BLaER1 treated with 17β-estradiol and CSF1 and Interleukin-3, amounts not matched to agents 10 nM and 100 nM (cell line): ENCODE results near the gene ADAM11.

Source experiments
- H3K27ac ChIP-seq, 11 experiments: shearing (Covaris generic); formaldehyde crosslinking; 2 replicates each; pipeline ENCODE4 v1.8.1; 2022
- H3K27me3 ChIP-seq, 11 experiments: shearing (Covaris generic); formaldehyde crosslinking; 2 replicates each; pipeline ENCODE4 v1.8.1; 2022
- H3K36me3 ChIP-seq, 11 experiments: shearing (Covaris generic); formaldehyde crosslinking; 2 replicates each; pipeline ENCODE4 v1.8.1; 2022
- H3K4me1 ChIP-seq, 10 experiments: shearing (Covaris generic); formaldehyde crosslinking; 2 replicates each; pipeline ENCODE4 v1.8.1; 2022
- H3K4me2 ChIP-seq, 11 experiments: shearing (Covaris generic); formaldehyde crosslinking; 2 replicates each; pipeline ENCODE4 v1.8.1; 2022
- H3K4me3 ChIP-seq, 10 experiments: shearing (Covaris generic); formaldehyde crosslinking; 2 replicates each; pipeline ENCODE4 v1.8.1; 2022
- H3K9ac ChIP-seq, 11 experiments: shearing (Covaris generic); formaldehyde crosslinking; 2 replicates each; pipeline ENCODE4 v1.8.1; 2022
- H3K9me3 ChIP-seq, 11 experiments: shearing (Covaris generic); formaldehyde crosslinking; replicated peaks in 1 of 11; 2 replicates each; pipeline ENCODE4 v1.8.1; 2022
- H4K20me1 ChIP-seq, 11 experiments: shearing (Covaris generic); formaldehyde crosslinking; 2 replicates each; pipeline ENCODE4 v1.8.1; 2022
- Cebpa-rat ChIP-seq, 11 experiments: shearing (Covaris generic); IDR thresholded peaks; 2 replicates each; pipeline ENCODE4 v1.8.1; 2022

Gene ADAM11

DNA sequence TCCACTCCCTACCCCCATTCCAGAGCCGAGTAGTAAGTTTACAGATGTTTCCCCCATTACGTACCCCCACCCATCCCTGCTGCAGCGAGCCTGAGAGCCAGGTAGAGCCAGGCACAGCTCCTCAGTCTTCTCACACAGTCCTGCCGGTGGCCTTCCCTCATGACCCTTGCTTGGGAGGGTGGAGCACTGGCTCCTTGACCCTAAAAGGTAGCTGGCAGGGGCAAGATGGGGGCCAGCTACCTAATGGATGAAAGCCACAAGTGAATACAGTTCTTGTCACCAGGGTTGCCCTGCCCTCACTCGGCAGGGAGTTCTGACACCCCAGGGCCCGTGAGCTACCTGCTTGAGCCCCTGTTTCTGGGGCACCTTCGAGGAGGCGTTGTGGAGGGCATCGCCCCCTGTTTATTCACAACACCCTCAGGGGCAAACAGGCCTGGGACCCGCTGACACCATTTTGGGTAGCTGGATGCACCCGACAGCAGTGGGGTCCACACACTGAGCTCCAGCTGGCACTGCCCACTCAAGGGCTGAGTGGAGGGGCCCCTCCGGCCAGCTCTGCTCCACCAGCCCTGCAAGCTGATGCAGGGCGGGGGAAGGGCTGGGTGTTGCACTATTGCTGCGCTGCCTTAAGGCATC, 22.2 kb downstream of the ADAM11 start:
- Histone ChIP-seq H3K4me2 (peak overlapping the region in 3 of 11 experiments; percentile 15 to 39 (median 31); a peak in 5 of 22 replicates), H3K36me3 (no peaks in the 10 kb centered on the region), H3K9ac (no peak overlapping the region), H3K9me3 (no peaks in the 10 kb centered on the region), H4K20me1 (peaks cover 0 to 17% (median 0%) of the 10 kb centered on the region in 11 experiments; a peak in 5 of 22 replicates), H3K4me1 (peaks cover 11 to 52% (median 39%) of the 10 kb centered on the region in 10 experiments; a peak in 18 of 20 replicates), H3K4me3 (no peak overlapping the region), H3K27ac (no peak overlapping the region), H3K27me3 (peaks cover 0 to 20% (median 0%) of the 10 kb centered on the region in 11 experiments; a peak in 5 of 22 replicates)
- no peak for TF ChIP-seq Cebpa-rat (IDR thresholded peaks at IDR 0.05)

DNA sequence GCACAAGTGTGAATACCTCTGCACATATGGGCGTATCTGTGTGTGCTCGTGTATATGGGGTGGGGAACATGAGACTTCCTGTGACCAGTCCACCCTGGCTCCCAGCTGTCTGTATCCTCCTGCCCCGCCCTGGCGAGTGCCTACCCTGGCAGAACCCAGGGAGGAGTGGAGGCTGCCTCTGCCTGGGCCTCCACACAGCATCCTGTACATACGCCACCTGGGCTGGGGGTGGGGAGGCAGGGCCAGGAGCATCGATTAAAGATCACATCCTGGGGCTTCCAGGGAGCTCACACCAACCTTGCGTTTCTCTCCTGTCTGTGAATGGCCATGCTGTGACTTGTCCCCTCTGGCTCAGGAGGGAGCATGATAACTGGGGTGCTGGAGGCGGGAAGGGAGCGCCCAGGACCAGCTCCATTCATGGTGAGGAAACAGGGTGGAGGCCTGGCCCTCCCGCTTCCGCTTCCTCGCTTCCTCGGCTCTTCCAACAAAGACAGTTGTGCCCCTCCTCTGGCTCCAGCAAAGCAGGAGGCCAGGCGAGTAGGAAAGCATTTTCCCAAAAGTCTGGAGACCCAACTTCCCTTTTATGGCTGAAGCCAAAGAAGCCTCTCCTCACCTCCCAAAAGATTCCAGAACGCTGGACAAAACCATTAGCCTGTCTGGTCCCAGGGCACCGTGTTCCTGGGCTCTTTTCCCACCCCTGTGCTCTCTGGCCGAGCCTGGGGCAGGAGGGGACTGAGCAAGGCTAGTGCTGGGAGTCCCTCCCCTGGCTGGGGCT, 22.9 kb downstream of the ADAM11 start:
- Histone ChIP-seq H3K9ac (peak overlapping the region in 1 of 11 experiments; percentile 18; a peak in 1 of 22 replicates), H4K20me1 (peaks cover 0 to 13% (median 0%) of the 10 kb centered on the region in 11 experiments; a peak in 4 of 22 replicates), H3K27me3 (peaks cover 0 to 13% (median 0%) of the 10 kb centered on the region in 11 experiments; a peak in 4 of 22 replicates), H3K4me3 (no peak overlapping the region), H3K27ac (no peak overlapping the region), H3K9me3 (no peaks in the 10 kb centered on the region), H3K4me1 (peaks cover 11 to 44% (median 32%) of the 10 kb centered on the region in 10 experiments; a peak in 18 of 20 replicates), H3K4me2 (peak overlapping the region in 3 of 11 experiments; percentile 15 to 39 (median 31); a peak in 5 of 22 replicates), H3K36me3 (no peaks in the 10 kb centered on the region)
- no peak for TF ChIP-seq Cebpa-rat (IDR thresholded peaks at IDR 0.05)

DNA sequence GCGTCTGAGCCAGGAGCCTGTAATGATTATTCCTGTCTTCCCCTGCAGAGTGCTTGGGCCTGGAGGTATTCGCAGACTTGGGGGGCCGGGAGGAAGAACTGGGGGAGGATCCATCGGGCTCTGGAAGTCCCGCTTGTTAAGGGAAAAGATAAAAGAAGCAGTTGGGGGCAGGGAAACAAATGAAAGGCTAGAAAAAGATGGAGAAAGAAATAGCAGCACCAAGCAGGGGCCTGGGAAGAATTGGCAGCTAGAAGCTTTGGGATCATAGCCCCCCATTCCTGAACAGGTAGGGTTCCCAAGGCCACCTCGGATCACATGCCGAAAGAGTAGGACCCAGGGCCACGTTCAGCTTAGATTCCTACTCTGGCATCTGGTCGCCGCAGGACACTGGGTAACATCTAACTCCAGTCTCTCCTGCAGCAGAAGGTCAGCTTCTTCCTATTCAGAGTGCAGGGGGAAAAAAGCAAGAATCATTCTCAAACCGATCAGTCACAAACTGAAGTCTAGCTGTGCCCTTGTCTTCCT, 23.6 kb downstream of the ADAM11 start:
- no peak overlapping the region for H3K4me3 ChIP-seq
- no peak for TF ChIP-seq Cebpa-rat (IDR thresholded peaks at IDR 0.05)
- H3K9me3 ChIP-seq, result no peaks in the 10 kb centered on the region
- peaks cover 0 to 6% (median 0%) of the 10 kb centered on the region in 11 experiments; a peak in 4 of 22 replicates for H3K27me3 ChIP-seq
- H3K4me1 ChIP-seq, result peaks cover 11 to 39% (median 26%) of the 10 kb centered on the region in 10 experiments; a peak in 18 of 20 replicates
- peaks cover 0 to 8% (median 0%) of the 10 kb centered on the region in 11 experiments; a peak in 2 of 22 replicates for H4K20me1 ChIP-seq
- no peak overlapping the region for H3K27ac ChIP-seq
- H3K36me3 ChIP-seq, result no peaks in the 10 kb centered on the region
- H3K9ac ChIP-seq, result 0 out of 22 replicates have a peak overlapping the region, but pooled peaks of 1 of the 11 experiments have one; percentile 9
- peak overlapping the region in 1 of 11 experiments; percentile 31; a peak in 1 of 22 replicates for H3K4me2 ChIP-seq

DNA sequence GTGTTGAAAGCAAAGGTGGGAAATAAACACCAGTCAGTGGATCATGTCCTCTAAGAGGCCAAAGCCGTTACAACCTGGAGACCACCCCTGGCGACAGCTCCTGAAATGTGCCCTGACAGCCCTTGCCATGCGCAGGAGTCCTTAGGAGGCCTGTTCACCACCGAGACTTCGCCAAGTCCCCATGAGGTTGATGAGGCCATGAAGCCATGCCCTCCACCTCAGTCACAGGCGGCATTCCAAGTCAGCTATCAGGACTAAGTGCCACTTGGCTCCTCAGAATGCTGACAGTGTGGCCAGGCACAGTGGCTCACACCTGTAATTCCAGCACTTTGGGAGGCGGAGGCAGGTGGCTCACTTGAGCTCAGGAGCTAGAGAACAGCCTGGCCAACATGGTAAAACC, 27.1 kb downstream of the ADAM11 start:
- peaks cover 0 to 13% (median 0%) of the 10 kb centered on the region in 10 experiments; a peak in 5 of 20 replicates for H3K4me1 ChIP-seq
- no peaks in the 10 kb centered on the region for H3K27me3 ChIP-seq
- H3K4me3 ChIP-seq, result no peak overlapping the region
- no peak overlapping the region for H3K27ac ChIP-seq
- no peak overlapping the region for H3K9ac ChIP-seq
- no peak for TF ChIP-seq Cebpa-rat (IDR thresholded peaks at IDR 0.05)
- no peak overlapping the region for H3K4me2 ChIP-seq
- H4K20me1 ChIP-seq, result no peaks in the 10 kb centered on the region
- H3K9me3 ChIP-seq, result no peaks in the 10 kb centered on the region
- no peaks in the 10 kb centered on the region for H3K36me3 ChIP-seq

DNA sequence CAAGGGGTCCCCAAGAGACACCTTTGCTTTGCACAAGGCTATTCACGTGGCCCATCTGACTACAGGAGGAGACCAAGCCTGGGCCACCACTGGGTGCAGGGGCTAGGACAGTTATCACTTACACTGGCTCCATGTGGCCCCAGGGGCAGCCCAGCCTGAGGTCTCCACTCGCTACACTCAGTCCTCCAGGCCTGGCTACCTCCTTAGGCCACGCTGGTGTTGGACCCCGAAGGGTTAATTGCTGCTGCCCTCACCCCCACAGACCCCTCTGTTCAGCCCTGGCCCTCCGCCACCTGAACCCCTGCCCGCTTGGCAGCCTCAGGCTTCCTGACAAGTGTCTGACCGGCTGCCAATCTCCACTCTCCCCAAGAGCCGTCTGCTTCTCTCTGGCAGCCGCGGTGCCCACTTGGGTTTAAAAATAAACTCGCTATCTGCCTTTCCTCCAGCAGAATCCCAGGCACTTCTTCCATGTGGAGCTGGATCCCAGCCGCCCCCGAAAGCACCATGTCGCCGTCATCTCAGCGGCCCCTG, 27.8 kb downstream of the ADAM11 start:
- Histone ChIP-seq H3K4me1 (peaks cover 0 to 6% (median 0%) of the 10 kb centered on the region in 10 experiments; a peak in 4 of 20 replicates), H3K27ac (no peak overlapping the region), H3K4me2 (no peak overlapping the region), H4K20me1 (no peaks in the 10 kb centered on the region), H3K9ac (no peak overlapping the region), H3K36me3 (no peaks in the 10 kb centered on the region), H3K4me3 (no peak overlapping the region), H3K9me3 (no peaks in the 10 kb centered on the region), H3K27me3 (no peaks in the 10 kb centered on the region)
- TF ChIP-seq Cebpa-rat (IDR thresholded peaks at IDR 0.05), result no peak

DNA sequence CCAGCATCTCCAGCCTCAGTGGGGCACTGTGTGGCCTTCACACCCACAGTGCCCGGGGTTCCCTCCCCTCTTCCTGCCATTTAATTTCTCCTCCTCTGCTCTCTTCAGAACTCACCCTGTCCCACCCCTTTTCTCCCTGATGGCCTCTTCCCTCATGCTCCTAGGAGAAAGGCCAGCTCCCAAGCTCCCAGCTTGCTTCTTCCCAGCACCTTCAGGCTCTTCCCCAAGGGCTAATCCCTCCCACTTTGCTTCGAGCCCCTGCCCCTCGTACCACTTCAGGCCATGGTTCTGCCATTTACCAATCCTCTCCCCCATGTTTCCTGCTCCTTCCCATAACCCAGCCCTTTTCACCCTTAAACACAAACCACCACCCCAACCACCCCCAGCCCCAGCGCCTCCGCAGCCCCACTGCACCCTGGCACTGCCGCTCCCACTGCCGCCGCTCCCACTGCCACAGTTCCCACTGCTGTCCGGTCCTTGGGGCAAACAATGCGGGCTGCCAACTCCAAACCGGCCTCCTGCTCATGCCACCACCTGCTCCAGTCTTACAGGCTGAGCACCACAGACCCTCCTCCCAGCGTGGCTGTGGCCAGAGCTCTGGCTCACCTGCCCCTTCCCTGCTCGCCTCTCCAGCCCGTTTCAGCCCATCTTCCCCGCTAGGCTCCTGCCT, 28.6 kb downstream of the ADAM11 start:
- Histone ChIP-seq H3K36me3 (no peaks in the 10 kb centered on the region), H4K20me1 (no peaks in the 10 kb centered on the region), H3K9ac (no peak overlapping the region), H3K4me2 (no peak overlapping the region), H3K4me1 (peaks cover 0 to 8% (median 0%) of the 10 kb centered on the region in 10 experiments; a peak in 5 of 20 replicates), H3K27me3 (no peaks in the 10 kb centered on the region), H3K4me3 (no peak overlapping the region), H3K27ac (no peak overlapping the region), H3K9me3 (no peaks in the 10 kb centered on the region)
- no peak for TF ChIP-seq Cebpa-rat (IDR thresholded peaks at IDR 0.05)

DNA sequence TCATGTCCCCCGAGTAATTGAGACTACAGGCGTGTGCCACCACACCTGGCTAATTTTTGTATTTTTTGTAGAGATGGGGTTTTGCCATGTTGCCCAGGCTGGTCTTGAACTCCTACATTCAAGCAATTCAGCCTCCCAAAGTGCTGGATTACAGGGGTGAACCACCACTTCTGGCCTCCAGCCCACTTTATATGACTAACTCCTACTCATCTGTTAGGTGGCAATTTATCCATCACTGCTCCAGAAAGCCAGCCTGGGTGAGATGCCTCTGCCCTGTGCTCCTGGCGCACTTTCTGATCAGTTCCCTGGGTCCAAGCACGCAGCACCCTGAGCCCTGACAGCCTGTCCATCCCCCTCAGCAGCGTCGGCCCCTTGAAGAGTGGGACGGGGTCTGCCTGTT, 29.4 kb downstream of the ADAM11 start:
- TF ChIP-seq Cebpa-rat (IDR thresholded peaks at IDR 0.05), result no peak
- Histone ChIP-seq H3K9ac (no peak overlapping the region), H3K27me3 (no peaks in the 10 kb centered on the region), H3K9me3 (no peaks in the 10 kb centered on the region), H4K20me1 (no peaks in the 10 kb centered on the region), H3K4me2 (no peak overlapping the region), H3K4me1 (peaks cover 0 to 15% (median under 1%) of the 10 kb centered on the region in 10 experiments; a peak in 10 of 20 replicates), H3K4me3 (no peak overlapping the region), H3K36me3 (no peaks in the 10 kb centered on the region), H3K27ac (no peak overlapping the region)

DNA sequence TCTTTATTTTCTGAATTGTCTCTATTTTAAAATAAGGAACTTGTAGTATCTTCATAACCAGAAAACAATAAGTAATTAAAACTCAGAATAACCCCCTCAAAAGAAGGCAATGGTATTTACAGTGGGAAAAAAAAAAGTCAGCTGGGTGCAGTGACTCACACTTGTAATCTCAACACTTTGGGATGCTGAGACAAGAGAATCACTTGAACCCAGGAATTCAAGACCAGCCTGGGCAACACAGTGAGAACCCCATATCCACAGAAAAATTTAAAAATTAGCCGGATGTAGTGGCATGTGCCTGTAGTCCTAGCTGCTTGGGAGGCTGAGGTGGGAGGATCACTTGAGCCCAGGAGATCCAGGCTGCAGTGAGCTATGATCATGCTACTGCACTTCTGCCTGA, 33.5 kb downstream of the ADAM11 start:
- H3K36me3 ChIP-seq, result peaks cover 0 to 1% (median 0%) of the 10 kb centered on the region in 11 experiments; a peak in 2 of 22 replicates
- no peaks in the 10 kb centered on the region for H4K20me1 ChIP-seq
- H3K9ac ChIP-seq, result no peak overlapping the region
- H3K4me1 ChIP-seq, result peaks cover 28 to 51% (median 33%) of the 10 kb centered on the region in 10 experiments
- no peaks in the 10 kb centered on the region for H3K27me3 ChIP-seq
- H3K4me3 ChIP-seq, result no peak overlapping the region
- peak overlapping the region in 1 of 11 experiments; percentile 29; a peak in 2 of 22 replicates for H3K4me2 ChIP-seq
- H3K9me3 ChIP-seq, result no peaks in the 10 kb centered on the region
- no peak overlapping the region for H3K27ac ChIP-seq
- TF ChIP-seq Cebpa-rat (IDR thresholded peaks at IDR 0.05), result no peak
